Skeletal muscle satellite cell (primary cell): Measurements from ENCODE around the gene ST7.

Experiments
- H3K27me3 ChIP-seq: 2 replicates; pipeline ENCODE4 v1.7.0; 2013; ENCODE audit warnings: low read length; ENCODE audit not compliant: control insufficient read depth, insufficient read depth
- H3K36me3 ChIP-seq: 2 replicates; pipeline ENCODE4 v1.7.0; 2013; ENCODE audit warnings: mild to moderate bottlenecking, control low read depth, low read length; ENCODE audit not compliant: insufficient read depth
- H3K4me1 ChIP-seq: 2 replicates; pipeline ENCODE4 v1.7.0; 2013; ENCODE audit warnings: low read length; ENCODE audit not compliant: control insufficient read depth, insufficient read depth
- H3K4me2 ChIP-seq: 2 replicates; pipeline ENCODE4 v1.7.0; 2013; ENCODE audit warnings: mild to moderate bottlenecking, low read length
- H3K4me3 ChIP-seq: 2 replicates; pipeline ENCODE4 v1.7.0; 2013; ENCODE audit warnings: low read length
- H3K9ac ChIP-seq: 2 replicates; pipeline ENCODE4 v1.7.0; 2013; ENCODE audit warnings: mild to moderate bottlenecking, low read depth, low read length, moderate library complexity
- H3K9me3 ChIP-seq: replicated peaks from 2 replicates; pipeline ENCODE4 v1.7.0; 2013; ENCODE audit warnings: mild to moderate bottlenecking, control low read depth, low read length

The ST7 gene

DNA sequence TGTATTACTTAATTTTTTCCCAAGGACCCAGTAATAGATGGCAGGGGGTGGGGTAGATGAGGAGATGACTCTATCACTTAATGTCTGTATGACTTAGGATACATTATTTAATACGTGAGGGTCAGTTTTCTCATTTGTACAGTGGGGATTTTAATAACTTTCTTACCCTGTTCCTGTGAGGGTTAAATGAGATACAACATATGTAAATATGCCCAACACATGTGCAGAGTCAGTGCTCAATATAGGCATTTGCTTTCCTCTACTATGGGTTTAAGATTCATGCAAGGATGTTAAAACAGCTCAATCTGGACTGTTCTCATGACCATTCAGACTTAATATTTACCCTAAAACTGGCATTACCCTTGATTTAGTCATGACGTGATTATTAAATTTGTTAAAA lies 31.2 kb downstream of the ST7 start:
- Histone ChIP-seq H3K4me2 (no peak overlapping the region), H3K9me3 (no peaks in the 10 kb centered on the region), H3K27me3 (no peaks in the 10 kb centered on the region), H3K36me3 (no peaks in the 10 kb centered on the region), H3K9ac (no peak overlapping the region), H3K4me1 (peaks cover 7% of the 10 kb centered on the region), H3K4me3 (no peak overlapping the region)

DNA sequence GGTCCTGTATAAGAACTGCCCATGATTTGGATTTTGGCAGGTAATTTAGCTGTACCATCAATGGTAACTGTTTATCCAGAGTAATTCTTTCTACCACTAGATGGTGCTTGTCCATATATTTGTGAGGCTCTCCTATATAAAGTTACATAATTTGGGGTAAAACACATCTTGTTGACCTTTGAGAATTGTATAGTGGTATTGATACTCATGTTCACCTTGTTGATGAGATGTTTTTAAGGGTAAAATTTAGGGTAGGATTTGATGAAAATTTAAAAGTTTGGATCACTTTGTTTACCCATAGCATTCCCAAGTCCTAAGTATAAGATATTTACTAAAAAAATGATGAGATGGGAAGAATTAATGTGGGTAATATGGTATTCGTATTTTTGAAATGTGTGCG lies 31.6 kb downstream of the ST7 start:
- Histone ChIP-seq H3K27me3 (no peaks in the 10 kb centered on the region), H3K4me3 (no peak overlapping the region), H3K9me3 (no peaks in the 10 kb centered on the region), H3K4me2 (no peak overlapping the region), H3K4me1 (peaks cover 7% of the 10 kb centered on the region), H3K36me3 (no peaks in the 10 kb centered on the region), H3K9ac (no peak overlapping the region)

DNA sequence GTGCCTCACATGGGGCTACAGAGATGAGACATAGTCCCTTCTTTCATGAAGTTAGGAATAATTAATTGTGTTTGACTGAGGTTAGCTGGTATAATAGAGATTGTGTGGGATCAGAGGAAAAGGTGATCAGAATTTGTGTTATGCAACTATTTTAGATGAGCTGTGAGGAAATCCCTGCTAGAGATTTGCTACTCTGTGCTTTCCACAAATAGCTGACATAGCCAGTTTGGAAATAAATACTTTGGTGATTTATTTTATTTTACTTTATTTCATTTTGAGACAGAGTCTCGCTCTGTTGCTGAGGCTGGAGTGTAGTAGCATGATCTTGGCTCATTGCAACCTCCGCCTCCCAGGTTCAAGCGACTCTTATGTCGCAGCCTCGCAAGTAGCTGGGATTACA lies 32.3 kb downstream of the ST7 start:
- H3K9me3 ChIP-seq = no peaks in the 10 kb centered on the region
- no peaks in the 10 kb centered on the region for H3K36me3 ChIP-seq
- peaks cover 11% of the 10 kb centered on the region for H3K4me1 ChIP-seq
- no peak overlapping the region for H3K4me2 ChIP-seq
- H3K9ac ChIP-seq = no peak overlapping the region
- no peaks in the 10 kb centered on the region for H3K27me3 ChIP-seq
- no peak overlapping the region for H3K4me3 ChIP-seq

DNA sequence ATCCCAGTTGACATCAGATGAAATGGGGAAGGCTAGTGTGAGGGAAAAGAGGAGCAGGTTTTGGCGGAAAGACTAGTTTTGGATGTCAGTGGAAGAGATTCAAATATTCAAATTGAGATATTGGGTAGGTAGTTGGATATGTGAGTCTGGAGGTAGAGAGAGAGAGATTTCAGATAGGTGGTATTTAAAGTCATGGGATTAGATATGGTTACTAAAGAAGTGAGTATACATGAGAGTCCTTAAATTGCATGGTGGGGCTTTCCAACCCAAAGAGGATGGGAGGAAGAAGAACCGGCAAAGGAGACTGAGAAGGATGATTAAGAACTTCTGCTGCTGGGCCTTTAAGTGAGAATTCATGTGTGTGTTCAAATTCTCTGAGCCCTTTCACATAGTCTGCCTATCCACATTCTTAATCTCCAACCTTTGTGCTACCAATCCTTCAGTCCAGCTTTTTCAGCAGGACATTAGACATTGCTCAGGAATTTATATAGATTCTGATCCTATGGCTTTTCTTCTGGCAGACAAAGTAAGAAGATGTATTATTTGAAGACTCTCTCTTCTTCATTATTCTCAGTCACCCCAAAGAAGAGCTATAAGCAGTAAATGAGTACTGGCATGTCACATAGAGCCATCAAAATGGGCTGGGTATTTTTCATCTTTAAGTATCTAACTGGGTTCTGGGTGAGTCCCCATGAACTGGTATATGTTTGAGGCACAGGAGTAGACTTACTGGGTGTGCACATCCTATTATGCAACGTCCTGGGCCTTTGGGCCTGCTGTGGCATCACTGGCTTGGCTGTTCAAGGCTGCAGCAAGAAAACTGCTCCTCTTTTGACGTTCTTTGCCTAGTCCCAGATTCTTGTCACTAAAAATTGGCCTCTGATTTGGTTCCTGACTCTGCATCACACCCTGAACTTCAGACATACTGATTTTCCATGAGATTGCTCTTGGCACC lies 33.6 kb downstream of the ST7 start:
- H3K36me3 ChIP-seq = no peaks in the 10 kb centered on the region
- no peak overlapping the region for H3K4me2 ChIP-seq
- no peak overlapping the region for H3K9ac ChIP-seq
- H3K4me1 ChIP-seq = peaks cover 11% of the 10 kb centered on the region
- no peak overlapping the region for H3K4me3 ChIP-seq
- H3K9me3 ChIP-seq = no peaks in the 10 kb centered on the region
- H3K27me3 ChIP-seq = no peaks in the 10 kb centered on the region

DNA sequence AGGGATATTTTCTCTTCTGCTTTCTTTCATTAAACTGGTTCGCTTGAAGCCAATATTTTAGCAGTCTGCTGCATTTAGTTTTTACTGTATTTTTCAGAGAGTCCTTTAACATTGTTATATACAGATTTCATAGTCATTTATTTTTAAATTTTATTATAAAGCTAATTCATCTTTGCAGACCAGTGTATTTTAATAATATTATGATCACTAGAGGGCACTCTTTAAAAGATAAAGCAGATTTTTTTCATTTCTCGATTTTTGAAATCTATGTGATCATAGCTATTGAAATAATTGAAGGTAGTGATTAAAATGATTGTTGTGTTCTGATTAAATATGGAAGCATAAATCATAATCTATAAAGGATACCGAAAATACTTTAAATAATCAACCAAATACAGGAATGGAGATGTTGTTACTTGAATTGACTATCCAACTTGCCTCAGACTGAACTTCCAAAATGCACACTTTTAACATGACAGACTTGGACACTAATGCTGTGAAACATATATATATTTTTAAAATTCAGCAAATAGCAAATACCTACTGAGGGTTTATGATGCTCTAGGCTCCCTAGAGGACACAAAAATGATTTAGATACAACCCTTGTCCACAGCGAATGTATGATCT lies 35.2 kb downstream of the ST7 start:
- no peak overlapping the region for H3K4me2 ChIP-seq
- H3K4me1 ChIP-seq = peaks cover 11% of the 10 kb centered on the region
- no peaks in the 10 kb centered on the region for H3K9me3 ChIP-seq
- H3K4me3 ChIP-seq = no peak overlapping the region
- no peaks in the 10 kb centered on the region for H3K27me3 ChIP-seq
- no peaks in the 10 kb centered on the region for H3K36me3 ChIP-seq
- no peak overlapping the region for H3K9ac ChIP-seq

DNA sequence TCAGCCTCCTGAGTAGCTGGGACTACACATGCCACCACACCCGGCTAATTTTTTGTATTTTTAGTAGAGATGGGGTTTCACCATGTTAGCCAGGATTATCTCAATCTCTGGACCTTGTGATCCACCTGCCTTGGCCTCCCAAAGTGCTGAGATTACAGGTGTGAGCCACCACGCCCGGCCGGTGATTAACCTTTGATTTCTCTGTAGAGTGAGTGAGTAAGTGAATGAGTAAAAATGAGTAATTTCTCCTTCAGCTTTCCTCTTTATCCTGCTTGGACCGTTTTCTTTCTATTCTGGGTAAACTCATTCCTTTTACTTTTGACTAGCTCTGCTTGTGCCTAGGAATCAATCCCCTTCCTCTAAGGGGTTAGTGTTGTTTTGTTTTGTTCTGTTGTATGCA lies 36.8 kb downstream of the ST7 start:
- H3K36me3 ChIP-seq = no peaks in the 10 kb centered on the region
- H3K9me3 ChIP-seq = no peaks in the 10 kb centered on the region
- H3K4me1 ChIP-seq = peaks cover 11% of the 10 kb centered on the region
- H3K9ac ChIP-seq = no peak overlapping the region
- H3K4me3 ChIP-seq = no peak overlapping the region
- H3K27me3 ChIP-seq = no peaks in the 10 kb centered on the region
- no peak overlapping the region for H3K4me2 ChIP-seq

DNA sequence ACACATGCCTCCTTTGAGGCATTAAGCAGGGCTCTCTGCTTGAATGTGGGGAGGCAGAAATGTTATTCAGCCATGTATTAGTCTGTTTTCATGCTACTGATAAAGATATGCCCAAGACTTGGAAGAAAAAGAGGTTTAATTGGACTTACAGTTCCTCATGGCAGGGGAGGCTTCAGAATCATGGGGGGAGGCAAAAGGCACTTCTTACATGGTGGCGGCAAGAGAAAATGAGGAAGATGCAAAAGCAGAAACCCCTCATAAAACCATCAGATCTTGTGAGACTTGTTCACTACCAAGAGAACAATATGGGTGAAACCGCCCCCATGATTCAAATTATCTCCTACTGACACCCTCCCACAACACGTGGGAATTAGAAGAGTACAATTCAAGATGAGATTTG lies 37.9 kb downstream of the ST7 start:
- Histone ChIP-seq H3K27me3 (no peaks in the 10 kb centered on the region), H3K4me3 (no peak overlapping the region), H3K4me2 (no peak overlapping the region), H3K4me1 (peaks cover 11% of the 10 kb centered on the region), H3K9ac (no peak overlapping the region), H3K9me3 (no peaks in the 10 kb centered on the region), H3K36me3 (no peaks in the 10 kb centered on the region)

DNA sequence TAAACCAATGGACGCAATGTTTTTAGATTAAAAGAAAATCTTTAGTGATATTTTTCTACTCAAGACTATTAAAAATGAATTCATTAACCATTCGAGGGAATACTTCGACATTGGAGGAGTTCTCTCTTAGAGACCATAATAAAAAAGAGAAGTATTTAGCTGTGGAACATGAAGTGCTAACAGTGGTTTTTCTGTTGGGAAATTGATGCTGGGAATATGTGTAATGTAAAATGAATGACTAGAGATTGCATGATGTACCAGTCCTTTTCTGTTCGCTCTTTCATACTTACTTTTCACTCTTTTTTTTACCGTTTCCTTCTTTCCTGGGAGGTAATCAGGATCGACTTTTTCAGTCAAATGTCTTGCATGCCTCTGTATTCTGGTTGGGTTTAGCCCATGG lies 41.3 kb downstream of the ST7 start:
- Histone ChIP-seq H3K4me2 (no peak overlapping the region), H3K4me1 (peaks cover 12% of the 10 kb centered on the region), H3K9ac (no peak overlapping the region), H3K4me3 (no peak overlapping the region), H3K36me3 (no peaks in the 10 kb centered on the region), H3K9me3 (no peaks in the 10 kb centered on the region), H3K27me3 (no peaks in the 10 kb centered on the region)

DNA sequence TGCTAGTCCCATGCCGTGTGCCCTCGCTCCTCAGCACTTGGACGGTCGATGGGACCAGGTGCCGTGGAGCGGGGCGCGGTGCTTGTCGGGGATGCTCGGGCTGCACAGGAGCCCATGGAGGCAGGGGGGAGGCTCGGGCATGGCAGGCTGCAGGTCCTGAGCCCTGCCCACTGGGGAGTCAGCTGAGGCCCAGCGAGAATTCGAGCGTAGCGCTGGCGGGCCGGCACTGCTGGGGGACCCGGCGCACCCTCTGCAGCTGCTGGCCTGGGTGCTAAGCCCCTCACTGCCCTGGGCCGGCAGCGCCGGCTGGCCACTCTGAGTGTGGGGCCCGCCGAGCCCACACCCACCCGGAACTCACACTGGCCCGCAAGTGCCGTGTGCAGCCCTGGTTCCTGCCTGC lies 44.7 kb downstream of the ST7 start:
- H3K4me1 ChIP-seq = peaks cover 9% of the 10 kb centered on the region
- H3K4me2 ChIP-seq = no peak overlapping the region
- no peak overlapping the region for H3K4me3 ChIP-seq
- H3K9ac ChIP-seq = no peak overlapping the region
- H3K27me3 ChIP-seq = no peaks in the 10 kb centered on the region
- H3K9me3 ChIP-seq = no peaks in the 10 kb centered on the region
- no peaks in the 10 kb centered on the region for H3K36me3 ChIP-seq

DNA sequence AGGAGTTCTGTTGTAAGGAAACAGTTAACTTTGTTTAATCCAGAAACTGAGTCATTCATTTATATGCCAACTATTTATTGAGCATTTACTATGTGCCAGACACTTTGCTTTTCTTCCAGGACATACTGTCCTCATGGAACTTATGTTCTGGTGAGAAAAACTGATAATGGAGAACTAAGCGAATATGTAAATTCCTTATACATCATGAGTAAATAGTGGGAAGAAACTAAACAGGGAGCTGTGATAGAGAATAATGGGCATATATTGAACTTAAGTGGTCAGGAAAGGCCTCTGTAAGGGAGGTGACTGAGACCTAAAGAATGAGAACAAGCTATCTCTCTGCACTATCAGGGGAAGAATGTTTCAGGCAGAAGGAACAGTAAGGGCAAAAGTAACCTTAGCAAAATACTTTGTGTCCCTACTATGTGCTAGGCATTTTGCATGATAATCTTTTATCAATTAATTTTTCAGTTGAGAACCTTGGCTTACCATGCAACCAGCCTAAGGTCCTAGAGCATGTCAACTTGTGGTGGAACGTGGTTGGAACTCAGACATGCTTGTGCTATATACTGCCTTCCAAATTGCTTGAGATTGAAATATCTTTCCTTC lies 45.4 kb downstream of the ST7 start:
- Histone ChIP-seq H3K4me1 (peaks cover 9% of the 10 kb centered on the region), H3K4me3 (no peak overlapping the region), H3K27me3 (no peaks in the 10 kb centered on the region), H3K4me2 (no peak overlapping the region), H3K36me3 (no peaks in the 10 kb centered on the region), H3K9ac (no peak overlapping the region), H3K9me3 (no peaks in the 10 kb centered on the region)

DNA sequence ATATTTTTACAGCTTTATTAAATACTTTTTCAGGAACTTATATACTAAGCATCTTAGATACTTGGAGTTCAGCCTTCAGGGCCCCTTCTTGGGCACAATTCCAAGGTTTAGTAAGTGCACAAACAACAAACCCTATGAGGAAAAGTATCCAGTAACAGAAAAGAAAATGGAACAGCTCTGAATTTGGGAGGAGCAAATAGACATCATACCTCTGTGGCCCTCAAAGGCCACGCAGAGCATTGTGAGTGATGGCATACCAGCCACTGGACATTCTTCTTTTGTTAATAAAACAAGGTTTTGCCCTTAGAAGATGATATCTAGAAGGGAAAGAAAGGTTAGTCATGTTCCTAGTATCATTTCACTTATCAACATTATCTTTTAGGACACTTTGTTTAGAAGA lies 46.0 kb downstream of the ST7 start:
- Histone ChIP-seq H3K9ac (no peak overlapping the region), H3K4me3 (no peak overlapping the region), H3K27me3 (no peaks in the 10 kb centered on the region), H3K36me3 (no peaks in the 10 kb centered on the region), H3K9me3 (no peaks in the 10 kb centered on the region), H3K4me1 (peaks cover 9% of the 10 kb centered on the region), H3K4me2 (no peak overlapping the region)
